Measurements from ENCODE around the gene VEZF1.
A peak's percentile ranks its signal among the peaks of the same experiment; 100 is the strongest.

VEZF1 gene

GRCh38 chr17:57940231-57940630 is 47.8 kb downstream of the VEZF1 start:
- in situ Hi-C loops (cut with MboI; ENCODE audit: low sequenced_read_pairs, unreplicated experiment) = no loop called here
- TF ChIP-seq CTCF (IDR thresholded peaks at IDR 0.05; ENCODE audit: borderline replicate concordance, control extremely low read depth, extremely low read depth, insufficient read depth, missing control alignments) = no peak
- DNase-seq (ENCODE audit: low spot score) = no peak

GRCh38 chr17:57939797-57940196 is 48.3 kb downstream of the VEZF1 start:
- in situ Hi-C loops (cut with MboI; ENCODE audit: low sequenced_read_pairs, unreplicated experiment) = no loop called here
- peak; percentile 70 for DNase-seq (ENCODE audit: low spot score)
- TF ChIP-seq CTCF (IDR thresholded peaks at IDR 0.05; ENCODE audit: borderline replicate concordance, control extremely low read depth, extremely low read depth, insufficient read depth, missing control alignments) = no peak

- DNase-seq (ENCODE audit: low spot score) = no peak
- in situ Hi-C loops (cut with MboI; ENCODE audit: low sequenced_read_pairs, unreplicated experiment) = no loop called here
Measured at GRCh38 chr17:57938061-57938502, 50.0 kb downstream of the VEZF1 start.

GRCh38 chr17:57937492-57937891 is 50.6 kb downstream of the VEZF1 start:
- no peak for TF ChIP-seq CTCF (IDR thresholded peaks at IDR 0.05; ENCODE audit: borderline replicate concordance, control extremely low read depth, extremely low read depth, insufficient read depth, missing control alignments)
- in situ Hi-C loops (cut with MboI; ENCODE audit: low sequenced_read_pairs, unreplicated experiment) = no loop called here
- no peak for DNase-seq (ENCODE audit: low spot score)

More at GRCh38 chr17:57938061-57938502, 50.0 kb downstream of the VEZF1 start:
- no peak for TF ChIP-seq CTCF (IDR thresholded peaks at IDR 0.05; ENCODE audit: borderline replicate concordance, control extremely low read depth, extremely low read depth, insufficient read depth, missing control alignments)

- no peak for TF ChIP-seq CTCF (IDR thresholded peaks at IDR 0.05; ENCODE audit: borderline replicate concordance, control extremely low read depth, extremely low read depth, insufficient read depth, missing control alignments)
- in situ Hi-C loops (cut with MboI; ENCODE audit: low sequenced_read_pairs, unreplicated experiment) = no loop called here
- DNase-seq (ENCODE audit: low spot score) = no peak
Measured at GRCh38 chr17:57935833-57936807, 51.9 kb downstream of the VEZF1 start.

GRCh38 chr17:57931488-57932137 is 56.4 kb downstream of the VEZF1 start:
- in situ Hi-C loops (cut with MboI; ENCODE audit: low sequenced_read_pairs, unreplicated experiment) = no loop called here
- no peak for TF ChIP-seq CTCF (IDR thresholded peaks at IDR 0.05; ENCODE audit: borderline replicate concordance, control extremely low read depth, extremely low read depth, insufficient read depth, missing control alignments)
- DNase-seq (ENCODE audit: low spot score) = no peak
